ENCODE measurements around the gene SIKE1. TPM values are rescaled to one million over a fixed set of nuclear protein-coding genes. Genes with fewer than 3 reads are reported as not detected.

The SIKE1 gene
- total RNA-seq, result 36.7 and 57.3 TPM in 2 replicates

DNA sequence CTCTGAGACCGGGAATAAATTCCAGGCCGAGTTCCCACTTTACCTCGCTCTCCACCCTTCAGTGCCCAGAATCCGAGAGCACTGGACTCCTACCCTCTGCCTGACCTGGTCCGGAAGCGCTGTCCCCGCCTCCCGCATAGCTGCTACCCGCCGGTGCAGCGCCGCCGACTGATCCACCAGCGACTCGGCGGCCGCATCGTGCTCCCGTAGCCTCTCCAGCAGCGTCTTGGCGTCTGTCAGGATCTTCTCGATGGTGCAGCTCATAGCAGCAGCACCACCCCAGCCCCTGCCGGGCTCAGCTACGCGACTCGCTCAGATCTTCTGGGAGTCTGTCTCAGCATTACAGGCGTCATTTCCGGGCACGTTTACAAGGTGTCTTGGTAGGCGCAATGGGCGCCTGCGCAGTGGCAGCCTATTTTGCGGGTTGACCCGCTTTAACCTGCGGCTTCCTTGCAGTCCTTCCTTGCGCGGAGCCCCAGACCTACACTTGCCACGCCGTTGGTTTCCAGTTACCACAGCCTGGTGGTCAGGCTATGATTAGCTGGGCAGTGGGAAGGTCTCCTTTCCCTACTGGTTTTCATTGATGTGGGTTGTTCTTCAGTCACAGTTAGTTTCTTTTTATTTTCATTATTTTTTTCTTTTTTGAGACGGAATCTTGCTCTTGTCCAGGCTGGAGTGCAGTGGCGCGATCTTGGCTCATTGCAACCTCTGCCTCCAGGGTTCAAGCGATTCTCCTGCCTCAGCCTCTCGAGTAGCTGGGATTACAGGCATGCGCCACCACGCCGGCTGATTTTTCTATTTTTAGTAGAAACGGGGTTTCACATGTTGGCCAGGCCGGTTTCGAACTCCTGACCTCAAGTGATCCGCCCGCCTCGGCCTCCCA, at the start of gene SIKE1:
SIKE1 (minus strand) TSS at position 342 of the 883 bp plus-strand sequence; CDS start at position 264, 78 bp downstream.

DNA sequence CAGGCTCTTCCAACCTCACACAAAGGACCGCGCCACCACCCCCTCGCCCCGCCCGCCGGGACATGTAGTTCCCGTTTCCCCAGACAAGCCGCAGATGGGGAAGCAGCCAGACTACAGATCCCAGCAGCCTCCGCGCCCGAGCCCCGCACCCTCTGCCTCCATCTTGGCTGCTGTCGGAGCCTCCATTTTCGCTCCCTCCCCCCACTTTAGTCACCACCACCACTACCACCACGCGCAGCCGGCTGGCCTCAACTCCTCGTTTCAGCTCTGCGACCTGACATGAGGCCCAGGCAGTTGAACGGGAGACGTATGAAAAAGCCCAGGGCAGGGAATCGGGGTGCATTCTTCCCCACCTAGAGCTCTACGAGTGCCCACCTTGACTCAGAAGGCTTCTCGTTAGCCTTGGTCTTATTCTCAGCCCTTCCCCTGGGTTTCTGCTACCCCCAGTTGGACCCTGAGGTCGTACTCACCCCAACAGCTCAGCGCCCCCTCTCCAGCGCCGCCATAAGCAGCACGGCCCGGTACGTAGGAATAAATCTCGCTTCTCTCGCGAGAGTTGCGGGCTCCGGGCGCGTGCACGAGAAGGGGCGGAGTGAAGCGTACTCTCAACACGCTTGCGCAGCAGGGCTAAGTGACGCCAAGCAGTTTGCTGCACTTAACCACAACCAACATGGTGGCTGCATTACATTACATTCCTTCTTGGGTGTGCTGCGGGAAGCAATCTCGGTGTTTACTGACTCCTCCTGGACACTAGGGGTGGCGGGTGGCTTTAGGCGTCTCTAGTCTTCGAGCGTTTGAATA, 22.8 kb downstream of the SIKE1 start, which contains the start of gene CSDE1:
CSDE1 (minus strand) TSS at position 530 of the 801 bp plus-strand sequence. CDS start 18,094 bp downstream, outside the sequence.

Other genes starting within 250 kb of the SIKE1 start
- 22.6 and 42.4 TPM in 2 replicates for gene BCAS2, start 199.1 kb downstream of the SIKE1 start, total RNA-seq
- 0.33 and 0.89 TPM in 2 replicates for gene DENND2C, start 110.6 kb downstream of the SIKE1 start, total RNA-seq
- gene AMPD1, start 85.1 kb downstream of the SIKE1 start, total RNA-seq, result not detected in 2 replicates
- 33.2 and 55.1 TPM in 2 replicates for gene NRAS, start 63.9 kb downstream of the SIKE1 start, total RNA-seq
- gene CSDE1, start 22.7 kb downstream of the SIKE1 start, total RNA-seq, result 320 and 424 TPM in 2 replicates
- not detected in 2 replicates for gene SYCP1, start 74.2 kb upstream of the SIKE1 start, total RNA-seq
- gene TSHB, start 249.1 kb upstream of the SIKE1 start, total RNA-seq, result not detected in 2 replicates